GM23338 (cell line): ENCODE results near the gene PLCH2. TPM values are rescaled to one million over a fixed set of nuclear protein-coding genes. Genes with fewer than 3 reads are reported as not detected.

Source experiments
- ATAC-seq: fragments of 200-7000 bp; cut with Tn5 transposase; 3 replicates; pipeline ENCODE4 v1.9.1; 2020
- DNase-seq: peaks from one replicate; pipeline ENCODE4 v3.0.0-alpha.2; 2015; ENCODE audit warnings: low spot score
- H2AFZ ChIP-seq: fragments of 200-600 bp; sonication (generic); 2 replicates; pipeline ENCODE4 v1.8.0; 2016; ENCODE audit warnings: antibody characterized with exemption, mild to moderate bottlenecking, moderate library complexity
- H3F3A ChIP-seq: fragments of 200-600 bp; sonication (generic); replicated peaks from 2 replicates; pipeline ENCODE4 v1.8.0; 2017; ENCODE audit warnings: antibody characterized with exemption, mixed run types, low read depth
- H3K27ac ChIP-seq: fragments of 200-600 bp; sonication (generic); 2 replicates; pipeline ENCODE4 v1.6.1; 2016; ENCODE audit warnings: low read depth
- H3K27me3 ChIP-seq: fragments of 200-600 bp; sonication (generic); 2 replicates; pipeline ENCODE4 v1.8.0; 2016; ENCODE audit warnings: mild to moderate bottlenecking, mixed run types, moderate library complexity; ENCODE audit not compliant: insufficient read depth
- H3K36me3 ChIP-seq: fragments of 200-600 bp; sonication (generic); 2 replicates; pipeline ENCODE4 v1.8.0; 2016; ENCODE audit warnings: mild to moderate bottlenecking; ENCODE audit not compliant: insufficient read depth
- H3K4me1 ChIP-seq: fragments of 200-600 bp; sonication (generic); 2 replicates; pipeline ENCODE4 v1.8.0; 2016; ENCODE audit warnings: mild to moderate bottlenecking, moderate library complexity; ENCODE audit not compliant: insufficient read depth
- H3K4me2 ChIP-seq: fragments of 200-600 bp; sonication (generic); 2 replicates; pipeline ENCODE4 v1.7.1; 2017; ENCODE audit warnings: mixed run types
- H3K4me3 ChIP-seq: fragments of 200-600 bp; sonication (generic); 2 replicates; pipeline ENCODE4 v1.6.1; 2016; ENCODE audit warnings: mixed run types
- H3K79me2 ChIP-seq: fragments of 200-600 bp; sonication (generic); replicated peaks from 2 replicates; pipeline ENCODE4 v1.8.0; 2017; ENCODE audit warnings: mild to moderate bottlenecking; ENCODE audit not compliant: insufficient read depth
- H3K9me2 ChIP-seq: fragments of 200-600 bp; sonication (generic); 2 replicates; pipeline ENCODE4 v1.8.0; 2017; ENCODE audit not compliant: insufficient read depth
- H4K20me1 ChIP-seq: fragments of 200-600 bp; sonication (generic); replicated peaks from 2 replicates; pipeline ENCODE4 v1.8.0; 2017; ENCODE audit warnings: mild to moderate bottlenecking; ENCODE audit not compliant: insufficient read depth
- H3K27ac Mint-ChIP-seq: 2 replicates; pipeline ENCODE4 v1.8.0; 2020; ENCODE audit warnings: inconsistent platforms, mild to moderate bottlenecking, moderate library complexity, mixed read lengths
- H3K27me3 Mint-ChIP-seq: 3 replicates; pipeline ENCODE4 v1.8.0; 2022; ENCODE audit warnings: low read depth, mild to moderate bottlenecking, moderate library complexity, mixed read lengths, inconsistent platforms; ENCODE audit not compliant: insufficient read depth, poor library complexity
- H3K36me3 Mint-ChIP-seq: 3 replicates; pipeline ENCODE4 v1.8.0; 2021; ENCODE audit warnings: low read depth, mild to moderate bottlenecking, inconsistent platforms, moderate library complexity, mixed read lengths
- H3K4me1 Mint-ChIP-seq: 3 replicates; pipeline ENCODE4 v1.8.0; 2020; ENCODE audit warnings: mild to moderate bottlenecking, inconsistent platforms, mixed read lengths
- H3K4me3 Mint-ChIP-seq: 3 replicates; pipeline ENCODE4 v1.8.0; 2021; ENCODE audit warnings: moderate library complexity, mild to moderate bottlenecking, inconsistent platforms, mixed read lengths
- H3K9me3 Mint-ChIP-seq: 3 replicates; pipeline ENCODE4 v1.8.0; 2020; ENCODE audit warnings: moderate library complexity, mild to moderate bottlenecking, inconsistent platforms, mixed read lengths
- CREB1 ChIP-seq: fragments of 250-450 bp; sonication (Bioruptor Pico); IDR thresholded peaks from 2 replicates; pipeline ENCODE4 v1.5.0; 2020; ENCODE audit warnings: low read depth, mild to moderate bottlenecking, moderate library complexity
- JUNB ChIP-seq: IDR thresholded peaks from one replicate; pipeline ENCODE4 v1.6.1; 2016; ENCODE audit warnings: antibody characterized with exemption; ENCODE audit not compliant: unreplicated experiment
- NANOG ChIP-seq: IDR thresholded peaks from 2 replicates; pipeline ENCODE4 v1.6.1; 2016; ENCODE audit warnings: antibody characterized with exemption, borderline replicate concordance
- POLR2AphosphoS5 ChIP-seq: IDR thresholded peaks from 2 replicates; pipeline ENCODE4 v1.6.1; 2016; ENCODE audit warnings: antibody characterized with exemption, low read depth
- polyA plus RNA-seq: library from polyadenylated mRNA; unstranded; fragments of >200 nt; fragmentation: Nextera tagmentation; extraction: Ambion mirVana; gene quantifications from 2 replicates; pipeline ENCODE4 v1.2.1, GENCODE V29; 2016
- total RNA-seq: library from RNA; depleted of rRNA; stranded (reverse); fragments of >200 nt; shearing (Covaris generic); gene quantifications from 2 replicates; pipeline ENCODE4 v1.2.3, GENCODE V29; 2014
- TF ChIP-seq, protein P1 (sequence below): IDR thresholded peaks from one replicate; pipeline ENCODE4 v1.6.1; 2018; ENCODE audit warnings: antibody characterized with exemption; ENCODE audit not compliant: unreplicated experiment
- TF ChIP-seq, protein P2 (sequence below): fragments of 250-450 bp; sonication (Bioruptor Pico); IDR thresholded peaks from 2 replicates; pipeline ENCODE4 v1.5.0; 2020; ENCODE audit warnings: mild to moderate bottlenecking, moderate library complexity
- TF ChIP-seq, protein P3 (sequence below): IDR thresholded peaks from 2 replicates; pipeline ENCODE4 v1.6.1; 2016; ENCODE audit warnings: antibody characterized with exemption

Gene PLCH2
- total and polyA plus RNA-seq, 2 experiments from 2014 or later = 0.31 TPM; not detected in 1

DNA sequence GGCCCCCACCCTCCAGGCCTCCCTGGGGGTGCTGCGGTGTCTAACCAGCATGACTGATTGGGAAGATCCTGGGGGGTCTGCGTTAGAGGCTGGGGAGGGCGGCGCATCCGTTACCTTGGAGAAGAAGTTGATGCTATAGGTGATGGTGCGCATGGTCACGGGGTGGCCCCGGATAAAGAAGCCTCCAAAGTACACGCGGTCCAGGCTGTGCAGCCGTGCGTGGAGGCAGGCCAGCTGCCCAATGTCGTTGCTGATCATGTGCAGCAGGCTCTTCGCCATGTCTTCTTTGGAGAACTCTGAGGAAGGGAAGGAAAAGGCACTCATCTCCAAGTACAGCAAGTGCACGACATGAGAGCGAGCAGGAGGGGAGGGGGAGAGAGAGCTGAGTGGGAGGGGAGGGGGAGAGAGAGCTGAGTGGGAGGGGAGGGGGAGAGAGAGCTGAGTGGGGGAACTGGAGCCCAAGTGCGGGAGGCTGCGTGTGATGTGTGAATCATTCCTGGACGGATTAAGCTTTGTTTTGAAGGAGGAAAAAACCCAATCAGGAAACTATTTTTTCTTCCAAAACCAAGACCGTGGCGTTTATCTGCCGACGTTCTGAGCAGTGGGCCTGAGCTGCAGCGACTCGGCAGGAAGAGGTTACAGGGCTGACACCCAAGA, 43.1 kb downstream of the PLCH2 start:
- H3F3A ChIP-seq = no peaks in the 10 kb centered on the region
- H3K4me1 ChIP-seq = 0 out of 2 replicates have a peak, but pooled peaks cover 4% of the 10 kb centered on the region
- peaks cover 20% of the 10 kb centered on the region for H4K20me1 ChIP-seq
- TF ChIP-seq CREB1 (CRISPR knock-in tag) (no peak), JUNB (no peak), NANOG (no peak), POLR2AphosphoS5 (no peak)
- TF ChIP-seq, protein P1, sequence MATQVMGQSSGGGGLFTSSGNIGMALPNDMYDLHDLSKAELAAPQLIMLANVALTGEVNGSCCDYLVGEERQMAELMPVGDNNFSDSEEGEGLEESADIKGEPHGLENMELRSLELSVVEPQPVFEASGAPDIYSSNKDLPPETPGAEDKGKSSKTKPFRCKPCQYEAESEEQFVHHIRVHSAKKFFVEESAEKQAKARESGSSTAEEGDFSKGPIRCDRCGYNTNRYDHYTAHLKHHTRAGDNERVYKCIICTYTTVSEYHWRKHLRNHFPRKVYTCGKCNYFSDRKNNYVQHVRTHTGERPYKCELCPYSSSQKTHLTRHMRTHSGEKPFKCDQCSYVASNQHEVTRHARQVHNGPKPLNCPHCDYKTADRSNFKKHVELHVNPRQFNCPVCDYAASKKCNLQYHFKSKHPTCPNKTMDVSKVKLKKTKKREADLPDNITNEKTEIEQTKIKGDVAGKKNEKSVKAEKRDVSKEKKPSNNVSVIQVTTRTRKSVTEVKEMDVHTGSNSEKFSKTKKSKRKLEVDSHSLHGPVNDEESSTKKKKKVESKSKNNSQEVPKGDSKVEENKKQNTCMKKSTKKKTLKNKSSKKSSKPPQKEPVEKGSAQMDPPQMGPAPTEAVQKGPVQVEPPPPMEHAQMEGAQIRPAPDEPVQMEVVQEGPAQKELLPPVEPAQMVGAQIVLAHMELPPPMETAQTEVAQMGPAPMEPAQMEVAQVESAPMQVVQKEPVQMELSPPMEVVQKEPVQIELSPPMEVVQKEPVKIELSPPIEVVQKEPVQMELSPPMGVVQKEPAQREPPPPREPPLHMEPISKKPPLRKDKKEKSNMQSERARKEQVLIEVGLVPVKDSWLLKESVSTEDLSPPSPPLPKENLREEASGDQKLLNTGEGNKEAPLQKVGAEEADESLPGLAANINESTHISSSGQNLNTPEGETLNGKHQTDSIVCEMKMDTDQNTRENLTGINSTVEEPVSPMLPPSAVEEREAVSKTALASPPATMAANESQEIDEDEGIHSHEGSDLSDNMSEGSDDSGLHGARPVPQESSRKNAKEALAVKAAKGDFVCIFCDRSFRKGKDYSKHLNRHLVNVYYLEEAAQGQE = no peak
- TF ChIP-seq, protein P2, sequence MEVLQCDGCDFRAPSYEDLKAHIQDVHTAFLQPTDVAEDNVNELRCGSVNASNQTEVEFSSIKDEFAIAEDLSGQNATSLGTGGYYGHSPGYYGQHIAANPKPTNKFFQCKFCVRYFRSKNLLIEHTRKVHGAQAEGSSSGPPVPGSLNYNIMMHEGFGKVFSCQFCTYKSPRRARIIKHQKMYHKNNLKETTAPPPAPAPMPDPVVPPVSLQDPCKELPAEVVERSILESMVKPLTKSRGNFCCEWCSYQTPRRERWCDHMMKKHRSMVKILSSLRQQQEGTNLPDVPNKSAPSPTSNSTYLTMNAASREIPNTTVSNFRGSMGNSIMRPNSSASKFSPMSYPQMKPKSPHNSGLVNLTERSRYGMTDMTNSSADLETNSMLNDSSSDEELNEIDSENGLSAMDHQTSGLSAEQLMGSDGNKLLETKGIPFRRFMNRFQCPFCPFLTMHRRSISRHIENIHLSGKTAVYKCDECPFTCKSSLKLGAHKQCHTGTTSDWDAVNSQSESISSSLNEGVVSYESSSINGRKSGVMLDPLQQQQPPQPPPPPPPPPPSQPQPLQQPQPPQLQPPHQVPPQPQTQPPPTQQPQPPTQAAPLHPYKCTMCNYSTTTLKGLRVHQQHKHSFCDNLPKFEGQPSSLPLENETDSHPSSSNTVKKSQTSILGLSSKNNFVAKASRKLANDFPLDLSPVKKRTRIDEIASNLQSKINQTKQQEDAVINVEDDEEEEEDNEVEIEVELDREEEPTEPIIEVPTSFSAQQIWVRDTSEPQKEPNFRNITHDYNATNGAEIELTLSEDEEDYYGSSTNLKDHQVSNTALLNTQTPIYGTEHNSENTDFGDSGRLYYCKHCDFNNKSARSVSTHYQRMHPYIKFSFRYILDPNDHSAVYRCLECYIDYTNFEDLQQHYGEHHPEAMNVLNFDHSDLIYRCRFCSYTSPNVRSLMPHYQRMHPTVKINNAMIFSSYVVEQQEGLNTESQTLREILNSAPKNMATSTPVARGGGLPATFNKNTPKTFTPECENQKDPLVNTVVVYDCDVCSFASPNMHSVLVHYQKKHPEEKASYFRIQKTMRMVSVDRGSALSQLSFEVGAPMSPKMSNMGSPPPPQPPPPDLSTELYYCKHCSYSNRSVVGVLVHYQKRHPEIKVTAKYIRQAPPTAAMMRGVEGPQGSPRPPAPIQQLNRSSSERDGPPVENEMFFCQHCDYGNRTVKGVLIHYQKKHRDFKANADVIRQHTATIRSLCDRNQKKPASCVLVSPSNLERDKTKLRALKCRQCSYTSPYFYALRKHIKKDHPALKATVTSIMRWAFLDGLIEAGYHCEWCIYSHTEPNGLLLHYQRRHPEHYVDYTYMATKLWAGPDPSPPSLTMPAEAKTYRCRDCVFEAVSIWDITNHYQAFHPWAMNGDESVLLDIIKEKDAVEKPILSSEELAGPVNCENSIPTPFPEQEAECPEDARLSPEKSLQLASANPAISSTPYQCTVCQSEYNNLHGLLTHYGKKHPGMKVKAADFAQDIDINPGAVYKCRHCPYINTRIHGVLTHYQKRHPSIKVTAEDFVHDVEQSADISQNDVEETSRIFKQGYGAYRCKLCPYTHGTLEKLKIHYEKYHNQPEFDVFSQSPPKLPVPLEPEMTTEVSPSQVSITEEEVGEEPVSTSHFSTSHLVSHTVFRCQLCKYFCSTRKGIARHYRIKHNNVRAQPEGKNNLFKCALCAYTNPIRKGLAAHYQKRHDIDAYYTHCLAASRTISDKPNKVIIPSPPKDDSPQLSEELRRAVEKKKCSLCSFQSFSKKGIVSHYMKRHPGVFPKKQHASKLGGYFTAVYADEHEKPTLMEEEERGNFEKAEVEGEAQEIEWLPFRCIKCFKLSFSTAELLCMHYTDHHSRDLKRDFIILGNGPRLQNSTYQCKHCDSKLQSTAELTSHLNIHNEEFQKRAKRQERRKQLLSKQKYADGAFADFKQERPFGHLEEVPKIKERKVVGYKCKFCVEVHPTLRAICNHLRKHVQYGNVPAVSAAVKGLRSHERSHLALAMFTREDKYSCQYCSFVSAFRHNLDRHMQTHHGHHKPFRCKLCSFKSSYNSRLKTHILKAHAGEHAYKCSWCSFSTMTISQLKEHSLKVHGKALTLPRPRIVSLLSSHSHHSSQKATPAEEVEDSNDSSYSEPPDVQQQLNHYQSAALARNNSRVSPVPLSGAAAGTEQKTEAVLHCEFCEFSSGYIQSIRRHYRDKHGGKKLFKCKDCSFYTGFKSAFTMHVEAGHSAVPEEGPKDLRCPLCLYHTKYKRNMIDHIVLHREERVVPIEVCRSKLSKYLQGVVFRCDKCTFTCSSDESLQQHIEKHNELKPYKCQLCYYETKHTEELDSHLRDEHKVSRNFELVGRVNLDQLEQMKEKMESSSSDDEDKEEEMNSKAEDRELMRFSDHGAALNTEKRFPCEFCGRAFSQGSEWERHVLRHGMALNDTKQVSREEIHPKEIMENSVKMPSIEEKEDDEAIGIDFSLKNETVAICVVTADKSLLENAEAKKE (CRISPR knock-in tag) = no peak
- TF ChIP-seq, protein P3, sequence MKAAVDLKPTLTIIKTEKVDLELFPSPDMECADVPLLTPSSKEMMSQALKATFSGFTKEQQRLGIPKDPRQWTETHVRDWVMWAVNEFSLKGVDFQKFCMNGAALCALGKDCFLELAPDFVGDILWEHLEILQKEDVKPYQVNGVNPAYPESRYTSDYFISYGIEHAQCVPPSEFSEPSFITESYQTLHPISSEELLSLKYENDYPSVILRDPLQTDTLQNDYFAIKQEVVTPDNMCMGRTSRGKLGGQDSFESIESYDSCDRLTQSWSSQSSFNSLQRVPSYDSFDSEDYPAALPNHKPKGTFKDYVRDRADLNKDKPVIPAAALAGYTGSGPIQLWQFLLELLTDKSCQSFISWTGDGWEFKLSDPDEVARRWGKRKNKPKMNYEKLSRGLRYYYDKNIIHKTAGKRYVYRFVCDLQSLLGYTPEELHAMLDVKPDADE = no peak
- H3K9me2 ChIP-seq = no peaks in the 10 kb centered on the region
- Mint-ChIP-seq H3K4me3 (no peak overlapping the region), H3K27me3 (peaks cover 1% of the 10 kb centered on the region), H3K4me1 (peaks cover 9% of the 10 kb centered on the region), H3K27ac (no peak overlapping the region), H3K36me3 (peaks cover 32% of the 10 kb centered on the region), H3K9me3 (no peaks in the 10 kb centered on the region)
- no peak overlapping the region for H3K27ac ChIP-seq
- H3K4me3 ChIP-seq = no peak overlapping the region
- H3K36me3 ChIP-seq = peaks cover 5% of the 10 kb centered on the region; the same call in 1 of the 2 replicates
- DNase-seq (no peak), ATAC-seq (no peak)
- no peak overlapping the region for H2AFZ ChIP-seq
- peaks cover 28% of the 10 kb centered on the region for H3K79me2 ChIP-seq
- H3K27me3 ChIP-seq = no peaks in the 10 kb centered on the region
- H3K4me2 ChIP-seq = no peak overlapping the region
